WTC11 (cell line): ENCODE data around the gene NRG3. TPM values are rescaled to one million over a fixed set of nuclear protein-coding genes. Genes with fewer than 3 reads are reported as not detected.

ENCODE experiments used
- ATAC-seq: fragments of 200-7000 bp; cut with Tn5 transposase; 2 replicates; pipeline ENCODE4 v1.10.0; 2021; ENCODE audit warnings: mild to moderate bottlenecking, moderate library complexity
- CTCF ChIA-PET: fragments of 300-600 bp; sonication (Branson Sonifier 250); formaldehyde crosslinking; loops from one replicate; lab custom pipeline; 2021; ENCODE audit warnings: antibody characterized with exemption; lab: Charles Lee
- POLR2A ChIA-PET: fragments of 350-600 bp; sonication (Branson Sonifier 250); formaldehyde crosslinking; loops from one replicate; lab custom pipeline; 2021; ENCODE audit warnings: antibody characterized with exemption; lab: Charles Lee
- DNase-seq: peaks from one replicate; pipeline ENCODE4 v3.0.0; 2021; ENCODE audit warnings: low spot score
- H3K27ac Mint-ChIP-seq: 2 replicates; pipeline ENCODE4 v1.8.0; 2021; ENCODE audit warnings: mixed read lengths
- H3K27me3 Mint-ChIP-seq: 2 replicates; pipeline ENCODE4 v1.8.0; 2021; ENCODE audit warnings: low read depth, mild to moderate bottlenecking, moderate library complexity, mixed read lengths
- H3K36me3 Mint-ChIP-seq: 2 replicates; pipeline ENCODE4 v1.8.0; 2021; ENCODE audit warnings: mixed read lengths
- H3K4me1 Mint-ChIP-seq: 2 replicates; pipeline ENCODE4 v1.8.0; 2022; ENCODE audit warnings: mixed read lengths
- H3K4me3 Mint-ChIP-seq: 2 replicates; pipeline ENCODE4 v1.8.0; 2021; ENCODE audit warnings: mild to moderate bottlenecking, moderate library complexity, mixed read lengths
- H3K9me3 Mint-ChIP-seq: 2 replicates; pipeline ENCODE4 v1.8.0; 2021; ENCODE audit warnings: mixed read lengths
- AFF4 ChIP-seq: sonication (generic); formaldehyde crosslinking; IDR thresholded peaks from 2 replicates; pipeline ENCODE4 v1.8.1; 2023; ENCODE audit warnings: mild to moderate bottlenecking, missing genetic modification reagents, borderline replicate concordance
- ATF3 ChIP-seq: sonication (generic); formaldehyde crosslinking; conservative IDR thresholded peaks from 2 replicates; pipeline ENCODE4 v1.8.1; 2022; ENCODE audit warnings: mild to moderate bottlenecking, missing genetic modification reagents
- CDX4 ChIP-seq: fragments of 250-450 bp; sonication (Bioruptor Pico); IDR thresholded peaks from 2 replicates; pipeline ENCODE4 v1.9.0; 2021; ENCODE audit warnings: moderate library complexity, mild to moderate bottlenecking, inconsistent platforms, borderline replicate concordance
- E2F5 ChIP-seq: sonication (generic); formaldehyde crosslinking; IDR thresholded peaks from 2 replicates; pipeline ENCODE4 v1.8.1; 2022; ENCODE audit warnings: mild to moderate bottlenecking, moderate library complexity, missing genetic modification reagents
- ERG ChIP-seq: fragments of 250-450 bp; sonication (Bioruptor Pico); IDR thresholded peaks from 2 replicates; pipeline ENCODE4 v1.8.0; 2021; ENCODE audit warnings: mild to moderate bottlenecking
- ESRRA ChIP-seq: sonication (generic); formaldehyde crosslinking; IDR thresholded peaks from 2 replicates; pipeline ENCODE4 v1.8.1; 2022; ENCODE audit warnings: mild to moderate bottlenecking, missing genetic modification reagents, borderline replicate concordance
- GABPB1 ChIP-seq: sonication (generic); formaldehyde crosslinking; IDR thresholded peaks from 2 replicates; pipeline ENCODE4 v1.8.1; 2023; ENCODE audit warnings: mild to moderate bottlenecking, missing genetic modification reagents
- GTF2I ChIP-seq: fragments of 250-450 bp; sonication (Bioruptor Pico); conservative IDR thresholded peaks from 2 replicates; pipeline ENCODE4 v1.4.0; 2021; ENCODE audit warnings: mild to moderate bottlenecking
- HMGXB4 ChIP-seq: sonication (generic); formaldehyde crosslinking; IDR thresholded peaks from 2 replicates; pipeline ENCODE4 v1.8.1; 2023; ENCODE audit warnings: mild to moderate bottlenecking, moderate library complexity, missing genetic modification reagents
- IRF2 ChIP-seq: sonication (generic); formaldehyde crosslinking; IDR thresholded peaks from 2 replicates; pipeline ENCODE4 v1.8.0; 2022; ENCODE audit warnings: low read depth, missing genetic modification reagents, borderline replicate concordance
- JAZF1 ChIP-seq: fragments of 250-450 bp; sonication (Bioruptor Pico); IDR thresholded peaks from 2 replicates; pipeline ENCODE4 v1.9.0; 2021; ENCODE audit warnings: moderate library complexity, mild to moderate bottlenecking, inconsistent platforms
- MLX ChIP-seq: sonication (generic); formaldehyde crosslinking; IDR thresholded peaks from 2 replicates; pipeline ENCODE4 v1.8.1; 2023; ENCODE audit warnings: mild to moderate bottlenecking, missing genetic modification reagents, moderate library complexity
- MXD4 ChIP-seq: fragments of 250-450 bp; sonication (Bioruptor Pico); IDR thresholded peaks from 2 replicates; pipeline ENCODE4 v1.8.0; 2021; ENCODE audit warnings: mild to moderate bottlenecking, moderate library complexity, borderline replicate concordance
- NFATC4 ChIP-seq: fragments of 250-450 bp; sonication (Bioruptor Pico); IDR thresholded peaks from 2 replicates; pipeline ENCODE4 v1.9.0; 2021; ENCODE audit warnings: mild to moderate bottlenecking
- NR3C1 ChIP-seq: sonication (generic); formaldehyde crosslinking; conservative IDR thresholded peaks from 2 replicates; pipeline ENCODE4 v1.8.1; 2023; ENCODE audit warnings: low read depth, mild to moderate bottlenecking, missing genetic modification reagents
- SMAD4 ChIP-seq: sonication (generic); formaldehyde crosslinking; IDR thresholded peaks from 2 replicates; pipeline ENCODE4 v1.8.0; 2022; ENCODE audit warnings: mild to moderate bottlenecking, missing genetic modification reagents
- TP53 ChIP-seq: sonication (generic); formaldehyde crosslinking; IDR thresholded peaks from 2 replicates; pipeline ENCODE4 v1.8.1; 2023; ENCODE audit warnings: mild to moderate bottlenecking, missing genetic modification reagents
- USF2 ChIP-seq: sonication (generic); formaldehyde crosslinking; IDR thresholded peaks from 2 replicates; pipeline ENCODE4 v1.8.1; 2023; ENCODE audit warnings: mild to moderate bottlenecking, missing genetic modification reagents, moderate library complexity
- ZBTB43 ChIP-seq: sonication (generic); formaldehyde crosslinking; IDR thresholded peaks from 2 replicates; pipeline ENCODE4 v1.8.1; 2023; ENCODE audit warnings: mild to moderate bottlenecking, missing genetic modification reagents
- ZNF281 ChIP-seq: sonication (generic); formaldehyde crosslinking; IDR thresholded peaks from 2 replicates; pipeline ENCODE4 v1.8.0; 2023; ENCODE audit warnings: mild to moderate bottlenecking, missing genetic modification reagents
- ZNF671 ChIP-seq: fragments of 250-450 bp; sonication (Bioruptor Pico); IDR thresholded peaks from 2 replicates; pipeline ENCODE4 v1.8.0; 2021; ENCODE audit warnings: mild to moderate bottlenecking
- total RNA-seq: library from RNA; stranded (reverse); gene quantifications from 3 replicates; pipeline ENCODE4 v1.2.3, GENCODE V29; 2021

NRG3 gene
- total RNA-seq, 1 experiment from 2014 or later: 7.0 TPM

- Mint-ChIP-seq H3K36me3 (no peaks in the 10 kb centered on the region), H3K4me1 (peaks cover 26% of the 10 kb centered on the region), H3K9me3 (no peaks in the 10 kb centered on the region), H3K27ac (no peak overlapping the region), H3K4me3 (no peak overlapping the region), H3K27me3 (no peaks in the 10 kb centered on the region)
- DNase-seq: no peak
- POLR2A ChIA-PET: no interaction called here
- TF ChIP-seq ATF3 (CRISPR knock-in tag): no peak
- TF ChIP-seq NR3C1 (CRISPR knock-in tag): no peak
- TF ChIP-seq ZNF671 (CRISPR knock-in tag): no peak
- TF ChIP-seq ERG: no peak
- no peak for TF ChIP-seq ZBTB43
- no peak for TF ChIP-seq MXD4
- TF ChIP-seq IRF2 (CRISPR knock-in tag): no peak
- no peak for TF ChIP-seq HMGXB4
- ATAC-seq: no peak
- CTCF ChIA-PET: no interaction called here
Measured at GRCh38 chr10:82206831-82207230, 331.8 kb downstream of the NRG3 start.

GRCh38 chr10:82208726-82209125, 333.7 kb downstream of the NRG3 start:
- Mint-ChIP-seq H3K4me1 (peaks cover 14% of the 10 kb centered on the region), H3K9me3 (no peaks in the 10 kb centered on the region), H3K27me3 (no peaks in the 10 kb centered on the region), H3K27ac (no peak overlapping the region), H3K4me3 (no peak overlapping the region), H3K36me3 (no peaks in the 10 kb centered on the region)
- CTCF ChIA-PET: no interaction called here
- no peak for DNase-seq
- ATAC-seq: no peak
- POLR2A ChIA-PET: no interaction called here
- no peak for TF ChIP-seq AFF4
- TF ChIP-seq NFATC4: no peak
- no peak for TF ChIP-seq JAZF1 (CRISPR knock-in tag)
- TF ChIP-seq MLX (CRISPR knock-in tag): no peak
- no peak for TF ChIP-seq GTF2I (CRISPR knock-in tag)
- TF ChIP-seq CDX4 (CRISPR knock-in tag): no peak
- no peak for TF ChIP-seq TP53 (CRISPR knock-in tag)
- no peak for TF ChIP-seq USF2 (CRISPR knock-in tag)
- TF ChIP-seq GABPB1 (CRISPR knock-in tag): no peak
- TF ChIP-seq E2F5 (CRISPR knock-in tag): no peak
- TF ChIP-seq SMAD4: no peak
- TF ChIP-seq ESRRA: no peak
- no peak for TF ChIP-seq ZNF281 (CRISPR knock-in tag)
